GM18870 (cell line): Measurements from ENCODE around the gene FAM83F.
"Not testable (repeated sequence)": the region's sequence is repeated elsewhere in the genome, so short reads cannot be mapped to it uniquely, and the experiment has no call there.

Experiments
- ATAC-seq: cut with Tn5 transposase; IDR thresholded peaks from one replicate; pipeline ENCODE4 v1.9.1; 2021; ENCODE audit warnings: moderate library complexity; ENCODE audit not compliant: unreplicated experiment

Gene FAM83F

DNA sequence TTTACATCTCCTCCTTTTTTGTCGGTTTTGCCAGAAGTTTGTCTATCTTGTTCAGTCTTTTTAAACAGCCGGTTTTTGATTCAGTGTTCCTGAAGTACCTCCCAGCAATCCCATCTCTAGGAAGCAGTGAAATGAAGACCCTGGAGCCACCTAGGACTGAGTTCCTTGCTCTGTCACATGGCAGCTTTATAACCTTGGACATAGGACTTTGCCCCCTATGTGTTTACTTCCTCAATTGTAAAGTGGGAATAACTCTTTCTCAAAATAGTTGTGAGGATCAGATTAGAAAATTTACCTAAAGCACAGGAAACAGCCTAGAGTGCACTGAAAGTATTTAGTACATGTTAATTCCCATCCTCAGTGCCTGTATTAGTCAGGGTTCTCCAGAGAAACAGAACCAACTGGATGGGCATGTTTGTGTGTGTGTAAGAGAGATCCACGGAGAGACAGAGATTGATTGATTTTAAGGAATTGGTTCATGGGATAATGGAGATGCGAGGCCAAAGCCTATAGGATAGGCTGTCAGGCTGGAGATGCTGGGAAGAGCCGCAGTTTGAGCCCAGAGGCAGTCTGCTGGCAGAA is 20.0 kb downstream of the FAM83F start:
- no peak for ATAC-seq

DNA sequence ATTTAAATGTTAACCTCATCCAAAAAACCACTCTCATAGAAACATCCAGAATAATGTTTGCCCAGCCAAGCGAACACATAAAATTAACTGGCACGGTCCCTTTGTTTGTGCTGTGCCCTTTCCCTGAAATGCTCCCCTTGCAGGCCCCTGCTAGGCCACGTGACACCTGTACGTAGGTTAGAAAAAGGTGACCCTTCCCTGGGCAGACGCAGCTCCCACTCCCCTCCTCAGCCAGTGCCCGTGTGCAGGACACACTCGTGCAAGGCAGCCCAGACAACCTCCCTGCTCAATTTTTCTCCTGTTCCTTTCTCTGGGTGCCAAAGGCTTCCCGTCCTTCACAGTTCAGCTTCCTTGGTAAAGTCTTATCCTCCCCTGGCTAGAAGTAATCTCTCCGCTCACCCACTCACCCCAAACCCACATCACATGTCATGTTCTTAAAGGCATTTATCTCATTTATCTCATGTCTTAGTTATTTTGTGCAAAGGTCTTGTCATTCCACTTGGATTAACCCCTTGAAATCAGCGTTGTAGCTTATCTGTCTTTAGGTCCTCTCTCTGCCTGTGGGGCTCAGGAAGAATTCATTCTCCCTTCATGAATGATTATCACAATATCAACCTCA is 20.7 kb downstream of the FAM83F start:
- ATAC-seq: no peak

DNA sequence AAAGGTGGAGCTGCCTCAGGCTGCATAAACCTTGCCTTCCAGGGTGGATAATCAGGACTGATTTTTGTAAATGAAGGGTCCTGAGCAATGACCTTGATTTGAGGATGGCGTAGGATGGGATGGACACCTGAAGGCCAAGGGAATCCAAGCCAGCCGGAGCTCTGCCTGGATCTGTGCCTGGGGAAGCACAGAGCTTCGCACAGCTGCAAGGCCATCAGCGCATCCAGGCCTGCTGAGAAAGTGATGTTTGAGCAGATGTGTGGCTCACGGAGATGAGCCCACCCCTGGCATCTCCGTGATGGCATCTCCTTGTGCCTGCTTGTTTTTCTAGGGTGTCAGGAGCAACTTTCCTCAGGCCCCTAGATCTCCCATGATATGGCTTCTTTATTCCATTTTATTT is 23.3 kb downstream of the FAM83F start:
- no peak for ATAC-seq

DNA sequence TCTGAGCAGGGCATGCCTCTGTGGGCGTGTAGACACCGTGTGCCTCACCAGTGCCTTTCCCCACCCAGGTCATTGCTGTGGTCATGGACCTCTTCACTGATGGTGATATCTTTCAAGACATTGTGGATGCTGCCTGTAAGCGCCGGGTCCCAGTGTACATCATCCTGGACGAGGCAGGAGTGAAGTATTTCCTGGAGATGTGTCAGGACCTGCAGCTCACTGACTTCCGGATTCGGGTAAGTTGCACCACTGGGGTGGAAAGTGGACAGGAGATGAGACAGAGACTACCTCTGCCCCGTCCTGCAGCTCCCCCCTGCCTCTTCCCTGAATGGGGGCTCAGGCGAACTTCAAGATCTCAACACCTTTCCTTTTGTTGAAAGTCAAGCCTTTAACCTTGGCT is 24.3 kb downstream of the FAM83F start:
- no peak for ATAC-seq

DNA sequence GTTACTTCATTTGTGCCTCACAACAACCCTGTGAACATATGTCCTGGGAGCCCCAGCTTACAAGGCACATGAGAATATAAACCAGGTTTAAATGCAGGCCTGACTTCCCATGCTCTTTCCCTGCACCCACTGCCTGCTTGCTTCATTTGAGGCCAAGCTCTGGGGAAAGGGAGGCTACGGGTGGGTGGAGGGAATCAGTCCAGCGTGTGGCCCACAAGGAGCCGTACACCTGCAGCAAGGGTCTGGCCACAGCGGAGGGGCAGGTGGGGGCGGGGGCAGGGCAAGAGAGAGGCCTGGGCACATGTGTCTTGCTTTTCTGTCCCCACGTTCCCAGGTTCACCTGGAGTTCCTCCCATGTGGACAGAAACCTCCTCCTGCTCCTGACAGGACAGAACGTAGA is 26.2 kb downstream of the FAM83F start:
- ATAC-seq: no peak

DNA sequence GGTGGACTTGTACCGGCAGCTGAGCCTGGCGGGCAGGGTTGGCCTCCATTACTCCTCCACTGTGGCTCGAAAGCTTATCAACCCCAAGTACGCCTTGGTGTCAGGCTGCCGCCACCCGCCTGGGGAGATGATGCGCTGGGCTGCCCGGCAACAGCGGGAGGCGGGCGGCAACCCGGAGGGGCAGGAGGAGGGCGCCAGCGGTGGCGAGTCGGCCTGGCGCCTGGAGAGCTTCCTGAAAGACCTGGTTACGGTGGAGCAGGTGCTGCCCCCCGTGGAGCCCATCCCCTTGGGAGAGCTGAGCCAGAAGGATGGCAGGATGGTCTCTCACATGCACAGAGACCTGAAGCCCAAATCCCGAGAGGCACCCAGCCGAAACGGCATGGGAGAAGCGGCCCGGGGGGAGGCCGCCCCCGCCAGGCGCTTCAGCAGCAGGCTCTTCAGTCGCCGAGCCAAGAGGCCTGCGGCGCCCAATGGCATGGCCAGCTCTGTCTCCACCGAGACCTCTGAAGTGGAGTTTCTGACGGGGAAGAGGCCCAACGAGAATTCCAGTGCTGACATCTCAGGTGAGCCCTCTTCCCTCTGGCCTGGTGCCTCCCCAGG is 26.7 kb downstream of the FAM83F start:
- ATAC-seq: no peak

DNA sequence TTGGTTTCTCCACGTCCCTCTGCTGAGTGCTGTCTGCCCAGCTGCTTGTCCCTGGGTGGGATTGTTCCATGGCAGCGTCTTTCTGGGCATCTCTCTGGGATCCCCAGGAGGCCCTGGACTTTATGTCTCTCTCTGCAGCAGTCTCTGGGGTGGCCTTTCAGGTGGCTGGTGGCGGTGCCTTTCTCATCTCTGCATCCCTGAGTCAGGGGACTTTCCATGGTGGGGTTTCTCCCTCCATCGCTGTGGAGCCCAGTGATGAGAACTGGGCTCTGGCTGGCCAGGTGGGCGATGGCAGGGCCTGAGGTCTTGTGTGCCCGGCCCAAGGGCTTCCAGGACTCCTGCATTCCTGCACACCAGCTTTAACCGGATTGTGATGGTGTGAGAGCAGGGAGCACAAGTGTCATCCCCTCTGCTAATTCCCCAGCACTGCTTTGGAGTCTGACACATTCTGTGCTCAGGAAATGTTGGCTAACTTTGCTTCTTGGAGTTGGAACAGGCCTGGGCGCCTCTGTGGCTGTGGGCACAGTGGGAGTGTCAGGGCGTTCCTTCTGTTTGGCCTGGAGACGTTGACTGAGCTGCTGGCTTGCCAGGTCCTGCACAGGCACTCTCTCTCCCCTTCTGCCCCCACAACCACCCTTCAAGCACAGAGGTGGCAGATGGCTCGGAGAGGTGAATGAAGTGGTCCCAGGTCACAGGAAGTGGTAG is 27.9 kb downstream of the FAM83F start:
- ATAC-seq: no peak

DNA sequence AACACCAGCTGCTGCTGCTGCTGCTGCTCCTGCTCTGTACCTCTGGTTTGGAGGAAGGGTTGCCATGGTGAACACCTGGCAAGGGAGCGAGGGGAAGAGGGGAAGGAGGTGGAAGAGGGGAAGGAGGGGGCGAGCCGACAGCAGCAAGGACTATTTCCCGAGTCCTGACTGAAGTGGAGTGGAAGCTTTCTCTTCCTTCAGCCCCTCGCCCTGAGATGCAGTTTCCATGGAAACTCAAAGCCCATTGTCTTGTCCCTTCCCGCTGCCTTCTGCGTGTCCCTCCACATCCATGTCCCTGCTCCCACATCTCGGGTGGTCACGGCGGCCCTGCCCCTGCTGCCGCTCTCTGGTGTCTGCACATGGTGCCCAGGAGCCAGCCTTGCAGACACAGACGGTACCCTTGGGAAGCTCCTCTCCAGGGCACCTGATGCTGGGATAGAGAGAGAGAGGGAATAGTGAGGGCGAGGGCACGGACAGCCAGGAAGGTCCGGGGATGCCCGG is 28.6 kb downstream of the FAM83F start:
- no peak for ATAC-seq

DNA sequence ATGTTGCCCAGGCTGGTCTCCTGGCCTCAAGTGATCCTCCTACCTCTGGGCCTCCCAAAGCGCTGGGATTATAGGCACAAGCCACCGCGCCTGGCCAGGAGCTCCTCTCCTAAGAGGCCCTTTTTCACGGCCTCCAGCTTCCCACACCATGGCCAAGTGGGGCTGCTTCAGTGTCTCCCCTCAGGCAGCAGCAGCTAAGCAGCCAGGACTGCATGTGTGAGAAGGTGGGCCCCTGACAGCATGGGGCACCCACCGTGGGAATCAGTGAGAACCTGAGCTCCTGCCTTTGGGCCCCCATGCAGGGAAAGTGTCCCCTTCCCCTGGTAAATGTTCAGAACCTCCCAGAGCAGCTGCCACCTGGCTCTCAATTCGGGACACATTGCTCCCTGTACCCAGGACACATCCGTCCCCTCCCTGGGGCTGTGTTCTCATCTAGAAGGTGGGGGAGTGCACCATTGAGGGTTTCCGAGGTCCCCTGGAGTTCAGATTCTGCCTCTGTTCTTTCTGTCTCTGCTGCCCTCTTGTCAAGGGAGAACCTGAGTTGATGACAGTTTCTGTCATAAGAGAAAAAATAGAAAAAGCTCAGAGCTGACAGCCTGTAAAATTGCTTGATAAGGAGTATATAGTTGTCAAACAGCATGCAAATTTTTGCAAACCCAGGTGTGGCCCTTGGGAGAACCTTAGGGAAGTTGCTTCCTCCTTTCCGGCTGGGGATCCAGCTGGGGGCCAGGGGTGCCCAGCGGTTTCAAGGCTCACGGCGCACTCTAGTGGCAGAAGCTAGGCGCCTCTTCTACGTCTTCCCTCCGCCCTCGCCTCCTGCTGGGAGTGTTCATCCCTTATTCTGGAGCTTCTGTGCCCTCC is 29.7 kb downstream of the FAM83F start:
- ATAC-seq: no peak

DNA sequence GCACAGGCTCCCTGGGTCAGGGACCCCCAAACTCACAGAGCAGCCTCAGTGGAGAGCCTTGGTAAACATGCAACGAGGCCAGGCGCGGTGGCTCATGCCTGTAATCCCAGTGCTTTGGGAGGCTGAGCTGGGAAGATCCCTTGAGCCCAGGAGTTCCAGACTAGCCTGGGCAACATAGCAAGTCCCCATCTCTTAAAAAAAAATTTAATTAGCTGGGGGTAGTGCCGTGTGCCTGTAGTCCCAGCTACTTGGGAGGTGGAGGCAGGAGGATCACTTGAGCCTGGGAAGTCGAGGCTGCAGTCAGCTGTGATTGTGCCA is 30.3 kb downstream of the FAM83F start:
- ATAC-seq: not testable (repeated sequence)

DNA sequence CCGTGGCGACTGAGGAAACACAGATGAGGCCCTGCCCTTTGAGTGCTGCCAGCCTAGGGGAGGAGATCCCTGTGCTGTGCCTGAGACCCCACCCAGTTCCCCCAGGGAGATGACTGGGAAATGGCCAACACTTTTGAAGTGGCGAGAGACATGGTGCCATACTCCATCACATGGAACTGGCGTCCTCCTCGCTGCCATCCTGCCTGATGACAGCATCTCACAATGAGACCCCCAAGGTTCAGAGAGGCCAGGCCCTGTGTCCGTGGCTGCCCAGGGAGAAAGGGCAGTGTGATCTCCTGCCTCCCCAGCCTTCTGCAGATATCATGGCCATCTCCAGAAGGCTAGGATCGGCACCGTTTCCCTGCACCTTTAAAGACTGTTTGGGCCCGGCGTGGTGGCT is 31.1 kb downstream of the FAM83F start:
- ATAC-seq: no peak

DNA sequence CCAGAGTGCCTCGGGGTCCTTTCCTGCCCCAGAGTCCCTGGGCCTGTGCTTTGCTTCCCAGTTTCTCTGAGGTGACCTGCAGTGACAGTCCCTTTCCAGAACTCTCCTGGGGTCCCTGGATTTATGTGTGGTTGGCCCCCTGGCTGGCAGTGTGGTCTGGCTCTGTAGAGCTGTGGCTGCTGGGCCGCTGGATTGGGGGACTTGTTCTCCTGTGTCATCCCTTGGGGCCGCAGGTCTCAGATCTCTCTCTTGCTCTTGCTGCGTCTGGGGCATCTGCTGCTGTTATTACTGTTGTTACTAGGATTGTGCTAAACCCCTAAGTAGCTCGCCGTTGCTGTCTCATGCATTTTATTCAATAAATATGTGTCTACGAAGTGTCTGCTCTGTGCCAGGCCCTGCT is 31.9 kb downstream of the FAM83F start:
- no peak for ATAC-seq

DNA sequence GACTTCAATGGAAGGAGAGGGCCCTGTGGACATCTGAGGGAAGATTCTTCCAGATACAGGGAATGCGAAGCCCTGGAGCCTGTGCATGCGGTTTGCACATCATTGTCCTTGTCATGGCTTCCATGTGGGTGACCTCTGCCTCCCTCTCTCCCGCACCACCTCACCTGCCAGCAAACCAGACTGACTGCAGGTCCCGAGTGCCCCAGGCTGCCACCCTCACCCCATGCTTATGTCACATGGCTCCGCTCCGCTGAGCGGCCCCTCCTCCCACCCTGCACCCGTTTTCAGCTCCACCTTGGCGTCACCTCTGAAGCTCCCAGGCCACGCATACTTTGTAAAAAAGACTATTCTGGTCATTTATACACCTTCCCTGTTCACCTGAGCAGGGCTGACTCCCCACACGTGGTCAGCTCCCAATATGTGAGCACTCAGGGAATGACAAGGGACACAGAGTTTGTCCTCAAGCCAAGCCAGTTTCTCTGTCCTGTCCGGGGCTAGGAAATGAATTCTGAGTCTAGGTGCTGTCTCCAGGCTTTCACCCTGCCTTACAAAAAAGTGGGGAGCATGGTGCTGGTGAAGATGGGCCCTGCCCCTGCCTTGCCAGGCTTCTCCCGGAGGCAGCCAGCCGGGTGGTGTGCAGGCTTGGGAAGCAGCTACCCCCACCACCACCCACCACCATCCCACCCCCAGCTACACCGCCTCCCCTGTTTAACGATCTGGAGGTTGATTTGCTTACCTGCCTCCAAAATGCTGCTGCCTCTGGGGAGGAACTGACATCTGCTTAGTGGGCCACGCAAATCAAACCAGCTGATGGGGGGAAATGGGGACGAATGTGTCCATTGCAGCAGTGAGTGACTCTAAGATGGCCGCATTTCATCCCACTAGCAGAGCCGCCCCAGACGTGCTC is 32.7 kb downstream of the FAM83F start:
- ATAC-seq: no peak

DNA sequence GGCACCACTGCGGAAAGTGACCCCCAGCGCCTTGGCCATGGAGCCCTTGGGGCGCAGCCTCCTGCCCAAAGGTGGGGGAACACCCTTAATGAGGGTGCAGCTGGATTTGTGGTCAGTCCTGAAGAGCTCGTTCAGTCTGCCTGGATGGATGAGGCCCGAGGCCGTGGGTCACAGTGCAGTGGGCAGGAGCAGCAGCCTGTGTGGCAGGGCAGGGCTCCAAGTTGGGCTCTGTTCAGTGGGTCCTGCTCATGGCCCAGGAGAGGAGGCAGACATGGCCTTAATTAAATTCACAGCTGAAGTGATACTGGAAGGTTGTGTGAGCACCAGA is 33.3 kb downstream of the FAM83F start:
- ATAC-seq: no peak

DNA sequence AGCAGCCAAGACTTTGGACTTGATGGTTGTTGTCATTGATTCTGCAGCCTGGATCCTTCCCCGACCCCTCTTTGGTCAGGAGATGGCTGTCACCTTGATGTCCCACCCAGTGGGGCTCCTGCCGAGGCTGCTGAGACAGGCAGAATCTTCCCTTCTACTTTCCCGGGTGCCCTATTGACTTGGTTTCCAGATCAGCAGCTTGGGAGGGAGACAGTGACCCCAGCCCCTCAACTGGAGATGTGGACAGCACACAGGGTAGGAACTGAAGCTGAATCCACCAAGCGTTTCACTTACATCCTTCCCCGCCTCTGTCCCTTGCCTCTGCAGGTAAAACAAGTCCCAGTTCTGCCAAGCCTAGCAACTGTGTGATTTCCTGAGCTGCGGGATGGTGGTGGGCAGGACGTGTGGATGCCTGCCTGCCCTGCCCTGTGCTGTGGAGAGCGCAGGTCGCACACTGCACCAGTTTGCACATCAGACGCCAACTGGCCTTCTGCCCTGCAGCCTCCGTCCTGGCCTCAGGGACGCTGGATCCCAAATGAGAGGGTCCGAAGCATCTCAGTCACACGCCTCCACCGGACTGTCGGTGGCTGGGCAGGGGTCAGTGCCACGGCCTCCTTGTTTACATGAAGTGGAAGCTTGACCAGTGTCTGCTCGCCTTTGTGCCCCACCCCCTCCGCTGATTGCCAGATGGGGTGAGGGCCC is 34.6 kb downstream of the FAM83F start:
- ATAC-seq: no peak

DNA sequence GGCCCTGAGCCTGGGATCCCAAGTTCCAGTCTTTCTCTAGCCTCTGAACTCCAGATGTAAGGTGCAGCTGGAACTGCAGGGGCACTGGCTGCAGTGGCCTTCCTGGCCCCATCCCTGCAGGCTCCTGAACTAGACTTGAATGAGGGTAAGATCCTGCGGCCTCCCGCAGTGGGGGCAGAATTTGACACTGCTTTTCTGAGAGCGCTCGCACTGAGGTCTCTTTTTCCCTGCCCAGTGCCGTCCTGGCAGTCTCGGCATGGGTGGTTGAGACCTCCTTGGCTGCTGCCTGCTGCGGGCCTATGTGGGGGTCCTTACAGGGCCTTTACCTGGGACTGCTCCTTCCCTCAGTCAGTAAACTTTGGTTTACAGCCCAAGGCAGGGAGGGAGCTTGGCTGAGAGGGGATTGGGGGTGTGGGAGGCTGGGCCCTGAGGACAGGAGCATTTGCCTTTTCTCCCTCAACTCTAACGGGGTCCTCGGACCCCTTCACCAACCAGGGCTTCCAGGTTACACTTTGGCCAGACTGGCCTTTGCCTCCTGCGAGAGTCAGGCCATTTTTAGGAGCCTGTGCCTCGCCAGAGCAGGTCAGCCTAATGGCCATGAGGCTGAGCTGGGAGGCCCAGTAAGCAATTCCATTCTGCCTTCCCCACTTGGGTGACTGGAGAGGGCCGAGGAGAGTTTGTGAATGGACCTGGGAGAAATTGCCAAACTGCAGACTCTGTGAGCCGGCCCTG is 35.4 kb downstream of the FAM83F start:
- ATAC-seq: no peak

DNA sequence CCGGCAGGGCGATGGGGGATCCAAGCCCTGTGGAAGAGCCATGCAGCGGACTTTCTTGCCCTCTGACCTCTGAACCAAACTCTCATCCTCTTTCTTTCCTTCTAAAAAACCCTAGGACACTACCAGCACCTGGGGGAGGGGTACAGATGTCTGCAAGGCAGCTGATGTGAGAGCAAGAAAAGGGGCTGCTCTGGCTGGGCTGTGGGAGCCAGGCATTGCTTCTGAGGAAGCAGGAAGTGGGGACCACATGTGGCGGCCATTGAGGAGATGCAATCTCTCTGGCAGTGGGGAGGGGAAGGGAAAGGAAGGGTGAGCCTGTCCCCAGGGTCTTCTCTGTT is 36.0 kb downstream of the FAM83F start:
- ATAC-seq: no peak

DNA sequence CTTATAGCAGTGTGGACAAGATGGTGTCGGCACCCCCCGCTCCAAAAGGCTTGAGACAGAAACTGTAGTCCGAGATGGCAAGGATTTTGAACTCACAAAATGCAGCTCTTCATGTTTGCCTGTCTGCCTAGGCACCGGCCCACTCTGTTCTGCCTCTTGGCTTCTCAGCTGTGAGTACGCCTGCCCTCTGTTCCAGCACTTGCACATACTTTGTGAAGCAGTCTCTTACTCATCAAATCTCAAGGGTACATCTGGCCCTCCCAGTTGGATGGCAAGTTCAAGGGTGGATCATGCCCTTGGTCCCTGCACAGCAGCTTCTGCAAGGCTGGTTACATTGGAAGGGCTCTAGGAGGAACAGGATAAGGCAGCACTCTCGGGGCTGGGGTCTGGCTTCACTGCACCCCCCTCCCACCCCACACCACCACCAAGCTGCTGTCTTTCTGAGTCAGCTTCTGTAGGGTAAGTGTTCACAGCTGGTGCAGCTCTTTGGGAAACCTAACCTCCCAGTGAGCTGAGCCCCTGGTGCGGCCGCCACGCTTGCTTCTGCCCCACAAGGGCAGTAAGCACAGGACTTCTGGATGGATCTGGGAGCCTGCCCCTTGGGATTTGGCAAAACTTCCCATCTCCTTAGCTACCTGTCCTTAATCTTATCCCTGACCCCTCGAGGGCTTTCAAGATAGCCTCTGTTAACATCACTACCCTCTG is 37.2 kb downstream of the FAM83F start:
- no peak for ATAC-seq
